ENCODE results near the gene CELA2A.

GRCh38 chr1:15410884-15411245 lies 45.7 kb upstream of the CELA2A start:
- no peak for TF ChIP-seq POU2F2 (IDR thresholded peaks at IDR 0.05; ENCODE audit: low read depth, low read length)
- no peak for TF ChIP-seq POLR2AphosphoS5 (IDR thresholded peaks at IDR 0.05; ENCODE audit: low read depth, low read length)
- no peak for TF ChIP-seq POLR2A (IDR thresholded peaks at IDR 0.05; ENCODE audit: low read depth, low read length)
- TF ChIP-seq TAF1 (IDR thresholded peaks at IDR 0.05; ENCODE audit: low read depth, low read length): no peak
- TF ChIP-seq PAX5 (IDR thresholded peaks at IDR 0.05; ENCODE audit: insufficient read depth, low read length, severe bottlenecking): no peak
- TF ChIP-seq SPI1 (IDR thresholded peaks at IDR 0.05; ENCODE audit: low read depth, low read length): 0 out of 2 replicates have a peak, but pooled peaks have one; percentile 13
